GM21576 (cell line): ENCODE data around the gene ZMYM1.
"Not testable (repeated sequence)": the region's sequence is repeated elsewhere in the genome, so short reads cannot be mapped to it uniquely, and the experiment has no call there.

Experiments used
- ATAC-seq: cut with Tn5 transposase; IDR thresholded peaks from one replicate; pipeline ENCODE4 v1.9.1; 2021; ENCODE audit warnings: mild to moderate bottlenecking, moderate library complexity; ENCODE audit not compliant: unreplicated experiment

ZMYM1 gene

GRCh38 chr1:35073265-35073811, 5.8 kb upstream of the ZMYM1 start:
- no peak for ATAC-seq

GRCh38 chr1:35076426-35076825, 2.8 kb upstream of the ZMYM1 start:
- ATAC-seq = not testable (repeated sequence)

GRCh38 chr1:35080171-35080854, 1.1 kb downstream of the ZMYM1 start:
- ATAC-seq = no peak

- no peak for ATAC-seq
Observed at GRCh38 chr1:35085421-35085820, 6.2 kb downstream of the ZMYM1 start.

- no peak for ATAC-seq
Observed at GRCh38 chr1:35097224-35097623, 18.0 kb downstream of the ZMYM1 start.

- no peak for ATAC-seq
Observed at GRCh38 chr1:35111106-35111505, 31.9 kb downstream of the ZMYM1 start.

GRCh38 chr1:35112668-35113067, 33.5 kb downstream of the ZMYM1 start:
- no peak for ATAC-seq

- ATAC-seq = no peak
Observed at GRCh38 chr1:35115459-35116383, 36.5 kb downstream of the ZMYM1 start.

GRCh38 chr1:35120458-35121133, 41.4 kb downstream of the ZMYM1 start:
- no peak for ATAC-seq

GRCh38 chr1:35122311-35122710, 43.1 kb downstream of the ZMYM1 start:
- ATAC-seq = no peak

- no peak for ATAC-seq
Observed at GRCh38 chr1:35126546-35126945, 47.4 kb downstream of the ZMYM1 start.

GRCh38 chr1:35129080-35129479, 49.9 kb downstream of the ZMYM1 start:
- no peak for ATAC-seq

GRCh38 chr1:35136780-35137179, 57.6 kb downstream of the ZMYM1 start:
- no peak for ATAC-seq

GRCh38 chr1:35137590-35137989, 58.4 kb downstream of the ZMYM1 start:
- ATAC-seq = not testable (repeated sequence)

GRCh38 chr1:35142294-35142693, 63.1 kb downstream of the ZMYM1 start:
- ATAC-seq = not testable (repeated sequence)

- ATAC-seq = not testable (repeated sequence)
Observed at GRCh38 chr1:35142728-35143127, 63.5 kb downstream of the ZMYM1 start.

GRCh38 chr1:35143737-35144508, 64.7 kb downstream of the ZMYM1 start:
- ATAC-seq = no peak

- ATAC-seq = not testable (repeated sequence)
Observed at GRCh38 chr1:35145892-35146549, 66.8 kb downstream of the ZMYM1 start.

GRCh38 chr1:35151220-35151619, 72.0 kb downstream of the ZMYM1 start:
- no peak for ATAC-seq

GRCh38 chr1:35164893-35165292, 85.7 kb downstream of the ZMYM1 start:
- ATAC-seq = no peak
